Activated effector memory CD4-positive, alpha-beta T cell treated with Interleukin-2 at 50 U/mL for 16 hours (primary cell): Measurements from ENCODE around the gene TTC39A.

Source experiments
- DNase-seq: peaks from one replicate; pipeline ENCODE4 v3.0.0-alpha.2; 2020

Gene TTC39A

GRCh38 chr1:51313961-51314777 is 16.2 kb downstream of the TTC39A start:
- DNase-seq = no peak

GRCh38 chr1:51313268-51313852 is 17.0 kb downstream of the TTC39A start:
- DNase-seq = no peak

- DNase-seq = no peak
Observed at GRCh38 chr1:51312718-51313117, 17.6 kb downstream of the TTC39A start.

GRCh38 chr1:51311826-51312225 is 18.5 kb downstream of the TTC39A start:
- DNase-seq = no peak

- no peak for DNase-seq
Observed at GRCh38 chr1:51310871-51311613, 19.3 kb downstream of the TTC39A start.

- DNase-seq = no peak
Observed at GRCh38 chr1:51309291-51309690, 21.1 kb downstream of the TTC39A start.

GRCh38 chr1:51308636-51309035 is 21.7 kb downstream of the TTC39A start:
- DNase-seq = no peak

- no peak for DNase-seq
Observed at GRCh38 chr1:51306950-51307349, 23.4 kb downstream of the TTC39A start.

- DNase-seq = no peak
Observed at GRCh38 chr1:51305371-51305823, 25.0 kb downstream of the TTC39A start.

GRCh38 chr1:51304360-51304759 is 26.0 kb downstream of the TTC39A start:
- no peak for DNase-seq

- DNase-seq = no peak
Observed at GRCh38 chr1:51303751-51304251, 26.6 kb downstream of the TTC39A start.

- no peak for DNase-seq
Observed at GRCh38 chr1:51303315-51303714, 27.0 kb downstream of the TTC39A start.

GRCh38 chr1:51302746-51303145 is 27.6 kb downstream of the TTC39A start:
- DNase-seq = no peak

GRCh38 chr1:51302270-51302669 is 28.1 kb downstream of the TTC39A start:
- no peak for DNase-seq

GRCh38 chr1:51301844-51302162 is 28.6 kb downstream of the TTC39A start:
- no peak for DNase-seq

- no peak for DNase-seq
Observed at GRCh38 chr1:51301152-51301843, 29.1 kb downstream of the TTC39A start.

- no peak for DNase-seq
Observed at GRCh38 chr1:51299981-51300670, 30.2 kb downstream of the TTC39A start.

GRCh38 chr1:51299185-51299885 is 31.0 kb downstream of the TTC39A start:
- no peak for DNase-seq

- DNase-seq = no peak
Observed at GRCh38 chr1:51298322-51298705, 32.0 kb downstream of the TTC39A start.

- no peak for DNase-seq
Observed at GRCh38 chr1:51297401-51298321, 32.7 kb downstream of the TTC39A start.
